Upper lobe of left lung (tissue), 4 donors: Measurements from ENCODE around the gene SFMBT2.

Experiments
- CTCF ChIP-seq, 6 experiments: fragments of 450-650 bp in 4 of 6; fragments of 200-600 bp in 2 of 6; sonication (generic) in 2 of 6; IDR thresholded peaks; one replicate each; pipeline ENCODE4 v1.5.1; 2016 to 2019; ENCODE audit warnings: antibody characterized with exemption in 6 of 6
- EP300 ChIP-seq, 4 donors: sonication (generic); formaldehyde crosslinking; IDR thresholded peaks; one replicate each; pipeline ENCODE4 v1.5.1; 2017; ENCODE audit warnings: antibody characterized with exemption in 4 of 4, control low read depth in 2 of 4
- POLR2A ChIP-seq, 4 donors: fragments of 450-650 bp; IDR thresholded peaks; one replicate each; pipeline ENCODE4 v1.5.1; 2016 to 2017; ENCODE audit warnings: antibody characterized with exemption in 4 of 4, mild to moderate bottlenecking in 2 of 4
- POLR2AphosphoS5 ChIP-seq, 2 donors: sonication (generic); formaldehyde crosslinking; IDR thresholded peaks; one replicate each; pipeline ENCODE4 v1.5.1; 2017; ENCODE audit warnings: antibody characterized with exemption in 2 of 2

GRCh38 chr10:7383442-7383841, 27.4 kb downstream of the SFMBT2 start:
- TF ChIP-seq CTCF (IDR thresholded peaks at IDR 0.05) (no peak), POLR2AphosphoS5 (IDR thresholded peaks at IDR 0.05) (no peak), POLR2A (IDR thresholded peaks at IDR 0.05) (no peak), EP300 (IDR thresholded peaks at IDR 0.05) (no peak)
